ENCODE measurements around the gene PRKCE. TPM values are rescaled to one million over a fixed set of nuclear protein-coding genes. Genes with fewer than 3 reads are reported as not detected.

The PRKCE gene
- total RNA-seq, 2 experiments from 2014 or later: 24.9 to 26.2 TPM

GRCh38 chr2:45919160-45919650 lies 267.7 kb downstream of the PRKCE start:
- no peak overlapping the region for H3K27ac Mint-ChIP-seq
- no peak overlapping the region for H3K4me3 ChIP-seq (ENCODE audit: low read length)
- H3K27ac ChIP-seq (ENCODE audit: low read depth in 1 of 2, low read length in 2 of 2): no peak overlapping the region
- no peak overlapping the region for H3K4me3 Mint-ChIP-seq
- H3K4me1 Mint-ChIP-seq (ENCODE audit: low read depth): no peaks in the 10 kb centered on the region
- intact Hi-C loops (cut with DNase I, micrococcal nuclease): no loop called here
- no peaks in the 10 kb centered on the region for H3K4me1 ChIP-seq (ENCODE audit: insufficient read depth, low read length)
- H3K9me3 Mint-ChIP-seq: no peaks in the 10 kb centered on the region
- H3K9me3 ChIP-seq (ENCODE audit: control insufficient read depth in 1 of 2, insufficient read depth in 1 of 2, low read length in 2 of 2): no peaks in the 10 kb centered on the region
- CTCF ChIA-PET: no interaction called here
- POLR2A ChIA-PET: no interaction called here
- H3K27me3 Mint-ChIP-seq: no peaks in the 10 kb centered on the region
- no peaks in the 10 kb centered on the region for H3K36me3 ChIP-seq (ENCODE audit: insufficient read depth, low read length)
- no peaks in the 10 kb centered on the region for H3K27me3 ChIP-seq (ENCODE audit: control insufficient read depth in 1 of 2, insufficient read depth in 2 of 2, low read length in 2 of 2)
- DNase-seq: no peak
- no peak for TF ChIP-seq CTCF (IDR thresholded peaks at IDR 0.05)
- H3K36me3 Mint-ChIP-seq (ENCODE audit: low read depth): no peaks in the 10 kb centered on the region
- ATAC-seq (ENCODE audit: poor library complexity): no peak

DNA sequence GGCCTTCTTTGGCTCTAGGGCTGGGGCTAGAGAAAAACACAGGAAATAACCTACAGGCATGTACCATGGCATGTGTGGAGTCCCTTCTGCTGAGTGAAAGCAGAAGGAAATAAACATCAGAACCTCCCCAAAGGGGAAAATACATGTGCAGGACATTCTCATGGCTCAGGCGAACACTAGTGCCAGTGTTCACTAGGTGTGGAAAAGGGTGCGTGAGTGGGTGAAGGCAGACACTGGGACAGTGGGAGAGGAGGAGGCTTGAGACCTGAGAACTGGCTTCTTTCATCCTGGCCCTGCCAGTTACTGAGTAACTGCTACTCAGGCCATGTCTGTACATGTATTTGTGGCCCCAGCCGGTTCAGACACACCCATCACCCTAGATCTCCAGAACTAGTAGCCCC lies 268.2 kb downstream of the PRKCE start:
- H3K27ac Mint-ChIP-seq: no peak overlapping the region
- H3K4me3 Mint-ChIP-seq: no peak overlapping the region
- ATAC-seq (ENCODE audit: poor library complexity) (no peak), DNase-seq (no peak)
- intact Hi-C loops (cut with DNase I, micrococcal nuclease): loop anchor here in 1 of 2 experiments (2.0 kb wide), 1 partner anchor 67 kb away; no protein-coding TSS in a partner anchor
- Histone ChIP-seq H3K4me1 (ENCODE audit: insufficient read depth, low read length) (no peaks in the 10 kb centered on the region), H3K36me3 (ENCODE audit: insufficient read depth, low read length) (no peaks in the 10 kb centered on the region), H3K9me3 (ENCODE audit: control insufficient read depth in 1 of 2, insufficient read depth in 1 of 2, low read length in 2 of 2) (no peaks in the 10 kb centered on the region), H3K27ac (ENCODE audit: low read depth in 1 of 2, low read length in 2 of 2) (no peak overlapping the region), H3K27me3 (ENCODE audit: control insufficient read depth in 1 of 2, insufficient read depth in 2 of 2, low read length in 2 of 2) (no peaks in the 10 kb centered on the region), H3K4me3 (ENCODE audit: low read length) (no peak overlapping the region)
- H3K27me3 Mint-ChIP-seq: no peaks in the 10 kb centered on the region
- H3K36me3 Mint-ChIP-seq (ENCODE audit: low read depth): no peaks in the 10 kb centered on the region
- H3K4me1 Mint-ChIP-seq (ENCODE audit: low read depth): no peaks in the 10 kb centered on the region
- ChIA-PET CTCF (no interaction called here), POLR2A (no interaction called here)
- no peak for TF ChIP-seq CTCF (IDR thresholded peaks at IDR 0.05)
- no peaks in the 10 kb centered on the region for H3K9me3 Mint-ChIP-seq

DNA sequence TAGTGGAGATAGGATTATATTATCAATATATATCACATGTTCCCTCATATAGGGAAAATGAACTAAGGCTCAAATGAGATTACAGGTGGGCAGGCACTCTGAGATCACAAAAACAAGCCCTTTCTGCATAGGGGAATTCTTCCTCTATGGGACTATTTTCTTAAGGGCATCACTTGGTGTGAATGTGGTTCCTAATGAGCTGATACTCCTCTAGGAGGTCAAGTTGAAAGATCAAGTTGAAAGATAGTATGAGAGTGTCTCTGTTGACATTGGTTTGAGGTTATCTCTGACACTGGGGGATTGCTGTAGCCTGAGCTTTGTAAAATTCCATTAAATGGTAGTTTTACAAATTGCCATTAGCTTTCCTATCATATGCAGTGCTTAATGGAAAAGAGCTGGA lies 270.4 kb downstream of the PRKCE start:
- Mint-ChIP-seq H3K9me3 (no peaks in the 10 kb centered on the region), H3K4me1 (ENCODE audit: low read depth) (no peaks in the 10 kb centered on the region), H3K27ac (no peak overlapping the region), H3K27me3 (no peaks in the 10 kb centered on the region), H3K36me3 (ENCODE audit: low read depth) (no peaks in the 10 kb centered on the region), H3K4me3 (no peak overlapping the region)
- ATAC-seq (ENCODE audit: poor library complexity) (no peak), DNase-seq (no peak)
- no peak overlapping the region for H3K4me3 ChIP-seq (ENCODE audit: low read length)
- H3K4me1 ChIP-seq (ENCODE audit: insufficient read depth, low read length): no peaks in the 10 kb centered on the region
- POLR2A ChIA-PET: no interaction called here
- CTCF ChIA-PET: no interaction called here
- no peaks in the 10 kb centered on the region for H3K36me3 ChIP-seq (ENCODE audit: insufficient read depth, low read length)
- no peaks in the 10 kb centered on the region for H3K9me3 ChIP-seq (ENCODE audit: control insufficient read depth in 1 of 2, insufficient read depth in 1 of 2, low read length in 2 of 2)
- no peaks in the 10 kb centered on the region for H3K27me3 ChIP-seq (ENCODE audit: control insufficient read depth in 1 of 2, insufficient read depth in 2 of 2, low read length in 2 of 2)
- H3K27ac ChIP-seq (ENCODE audit: low read depth in 1 of 2, low read length in 2 of 2): no peak overlapping the region
- no peak for TF ChIP-seq CTCF (IDR thresholded peaks at IDR 0.05)
- intact Hi-C loops (cut with DNase I, micrococcal nuclease): loop anchor here in 1 of 2 experiments (2.0 kb wide), 1 partner anchor 65 kb away; no protein-coding TSS in a partner anchor
